SK-N-SH treated with all-trans-retinoic acid at 6 μM for 48 hours (cell line): ENCODE data around the gene ADAP1.

ENCODE experiments used
- ATAC-seq: fragments of 200-7000 bp; cut with Tn5 transposase; 3 replicates; pipeline ENCODE4 v1.9.1; 2020; ENCODE audit warnings: mild to moderate bottlenecking, moderate library complexity
- ARNTL ChIP-seq: fragments of 450-650 bp; formaldehyde crosslinking; IDR thresholded peaks from 2 replicates; pipeline ENCODE4 v1.5.0; 2020; ENCODE audit warnings: low read depth, mild to moderate bottlenecking, moderate library complexity, borderline replicate concordance
- BACH2 ChIP-seq: fragments of 250-450 bp; sonication (Bioruptor Pico); IDR thresholded peaks from 2 replicates; pipeline ENCODE4 v1.9.0; 2021; ENCODE audit warnings: mild to moderate bottlenecking, borderline replicate concordance
- CREB5 ChIP-seq: fragments of 250-450 bp; sonication (Bioruptor Pico); IDR thresholded peaks from 2 replicates; pipeline ENCODE4 v1.5.1; 2020; ENCODE audit warnings: low read depth, mild to moderate bottlenecking, moderate library complexity
- CSDC2 ChIP-seq: fragments of 250-450 bp; sonication (Bioruptor Pico); IDR thresholded peaks from 2 replicates; pipeline ENCODE4 v1.5.0; 2020; ENCODE audit warnings: mild to moderate bottlenecking, moderate library complexity
- ESRRG ChIP-seq: fragments of 250-450 bp; sonication (Bioruptor Pico); IDR thresholded peaks from 2 replicates; pipeline ENCODE4 v1.6.1; 2021; ENCODE audit warnings: mild to moderate bottlenecking
- GLIS3 ChIP-seq: fragments of 250-450 bp; sonication (Bioruptor Pico); IDR thresholded peaks from 2 replicates; pipeline ENCODE4 v1.5.0; 2020; ENCODE audit warnings: mild to moderate bottlenecking, moderate library complexity
- OSR1 ChIP-seq: fragments of 250-450 bp; sonication (Bioruptor Pico); IDR thresholded peaks from 2 replicates; pipeline ENCODE4 v1.8.0; 2022; ENCODE audit warnings: moderate library complexity, mild to moderate bottlenecking, inconsistent platforms
- PPARA ChIP-seq: fragments of 250-450 bp; sonication (Bioruptor Pico); IDR thresholded peaks from 2 replicates; pipeline ENCODE4 v1.5.0; 2020; ENCODE audit warnings: mild to moderate bottlenecking, borderline replicate concordance
- SNAI2 ChIP-seq: fragments of 250-450 bp; sonication (Bioruptor Pico); IDR thresholded peaks from 2 replicates; pipeline ENCODE4 v1.5.0; 2020; ENCODE audit warnings: mild to moderate bottlenecking, moderate library complexity
- TCF4 ChIP-seq: fragments of 250-450 bp; sonication (Bioruptor Pico); IDR thresholded peaks from 2 replicates; pipeline ENCODE4 v1.8.0; 2021; ENCODE audit warnings: mild to moderate bottlenecking, moderate library complexity, borderline replicate concordance
- TOX ChIP-seq: fragments of 250-450 bp; sonication (Bioruptor Pico); IDR thresholded peaks from 2 replicates; pipeline ENCODE4 v1.8.0; 2021; ENCODE audit warnings: mild to moderate bottlenecking, moderate library complexity, borderline replicate concordance
- TSHZ2 ChIP-seq: fragments of 250-450 bp; sonication (Bioruptor Pico); IDR thresholded peaks from 2 replicates; pipeline ENCODE4 v1.5.0; 2020; ENCODE audit warnings: mild to moderate bottlenecking, moderate library complexity
- ZC3H10 ChIP-seq: fragments of 250-450 bp; sonication (Bioruptor Pico); IDR thresholded peaks from 2 replicates; pipeline ENCODE4 v1.5.1; 2021; ENCODE audit warnings: mild to moderate bottlenecking, moderate library complexity
- ZFP3 ChIP-seq: fragments of 250-450 bp; sonication (Bioruptor Pico); IDR thresholded peaks from 2 replicates; pipeline ENCODE4 v1.5.0; 2020; ENCODE audit warnings: mild to moderate bottlenecking, moderate library complexity
- ZFP30 ChIP-seq: fragments of 450-650 bp; formaldehyde crosslinking; IDR thresholded peaks from 2 replicates; pipeline ENCODE4 v1.5.0; 2022; ENCODE audit warnings: mild to moderate bottlenecking, moderate library complexity
- ZNF565 ChIP-seq: fragments of 450-650 bp; formaldehyde crosslinking; conservative IDR thresholded peaks from 2 replicates; pipeline ENCODE4 v1.5.0; 2020; ENCODE audit warnings: low read depth, mild to moderate bottlenecking, moderate library complexity
- ZNF70 ChIP-seq: fragments of 450-650 bp; formaldehyde crosslinking; IDR thresholded peaks from 2 replicates; pipeline ENCODE4 v1.5.0; 2020; ENCODE audit warnings: mild to moderate bottlenecking, moderate library complexity
- ZNF8 ChIP-seq: fragments of 450-650 bp; formaldehyde crosslinking; IDR thresholded peaks from 2 replicates; pipeline ENCODE4 v1.5.0; 2020; ENCODE audit warnings: mild to moderate bottlenecking, moderate library complexity
- TF ChIP-seq, protein P1 (sequence below): fragments of 250-450 bp; sonication (Bioruptor Pico); IDR thresholded peaks from 2 replicates; pipeline ENCODE4 v1.5.1; 2021; ENCODE audit warnings: mild to moderate bottlenecking, moderate library complexity
- TF ChIP-seq, protein P2 (sequence below): fragments of 250-450 bp; sonication (Bioruptor Pico); IDR thresholded peaks from 2 replicates; pipeline ENCODE4 v1.8.0; 2020; ENCODE audit warnings: mild to moderate bottlenecking, moderate library complexity, borderline replicate concordance
- TF ChIP-seq, protein P3 (sequence below): fragments of 250-450 bp; sonication (Bioruptor Pico); IDR thresholded peaks from 2 replicates; pipeline ENCODE4 v1.8.0; 2021; ENCODE audit warnings: low read depth, mild to moderate bottlenecking, moderate library complexity, borderline replicate concordance

ADAP1 gene

DNA sequence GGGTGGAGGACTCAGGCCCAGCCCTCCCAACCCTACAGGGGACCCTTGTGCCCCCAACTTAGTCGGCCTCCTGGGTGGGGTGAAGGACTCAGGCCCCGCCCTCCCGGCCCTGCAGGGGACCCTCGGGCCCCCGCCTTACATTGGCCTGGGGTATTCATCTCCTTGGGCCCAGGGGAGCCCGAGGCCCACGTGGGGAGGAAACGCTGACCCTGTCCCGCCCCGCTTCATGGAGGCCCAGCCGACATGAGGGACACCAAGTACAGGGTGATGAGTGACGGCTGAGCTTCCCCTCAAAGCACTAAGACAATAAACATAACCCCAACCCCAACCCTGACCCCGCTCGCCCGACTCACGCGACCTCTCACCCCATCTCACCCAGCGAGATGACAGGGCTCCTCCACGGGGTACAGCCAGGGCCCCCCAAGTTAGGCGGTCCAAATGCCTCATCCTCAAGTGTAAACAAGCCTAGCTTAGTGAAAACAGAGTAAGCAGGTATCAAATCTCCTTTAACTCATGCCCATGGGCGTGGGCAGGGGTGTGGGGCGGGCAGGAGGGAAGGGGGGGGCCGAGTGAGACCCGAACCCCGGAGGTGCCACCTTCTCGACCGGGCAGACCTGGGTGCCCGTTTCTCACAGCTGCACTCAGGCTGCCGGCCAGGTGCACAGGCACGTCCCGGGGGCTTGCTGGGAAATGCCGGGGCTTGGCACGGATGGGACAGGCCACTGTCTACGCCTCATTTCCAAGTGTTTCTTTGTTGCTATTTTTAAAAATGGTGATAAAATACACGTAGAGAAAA lies 36.7 kb upstream of the ADAP1 start:
- no peak for ATAC-seq
- TF ChIP-seq ZFP30 (no peak), ZNF70 (no peak), ARNTL (CRISPR knock-in tag) (no peak), BACH2 (CRISPR knock-in tag) (no peak), TOX (no peak), ZNF565 (CRISPR knock-in tag) (no peak)
- TF ChIP-seq, protein P1, sequence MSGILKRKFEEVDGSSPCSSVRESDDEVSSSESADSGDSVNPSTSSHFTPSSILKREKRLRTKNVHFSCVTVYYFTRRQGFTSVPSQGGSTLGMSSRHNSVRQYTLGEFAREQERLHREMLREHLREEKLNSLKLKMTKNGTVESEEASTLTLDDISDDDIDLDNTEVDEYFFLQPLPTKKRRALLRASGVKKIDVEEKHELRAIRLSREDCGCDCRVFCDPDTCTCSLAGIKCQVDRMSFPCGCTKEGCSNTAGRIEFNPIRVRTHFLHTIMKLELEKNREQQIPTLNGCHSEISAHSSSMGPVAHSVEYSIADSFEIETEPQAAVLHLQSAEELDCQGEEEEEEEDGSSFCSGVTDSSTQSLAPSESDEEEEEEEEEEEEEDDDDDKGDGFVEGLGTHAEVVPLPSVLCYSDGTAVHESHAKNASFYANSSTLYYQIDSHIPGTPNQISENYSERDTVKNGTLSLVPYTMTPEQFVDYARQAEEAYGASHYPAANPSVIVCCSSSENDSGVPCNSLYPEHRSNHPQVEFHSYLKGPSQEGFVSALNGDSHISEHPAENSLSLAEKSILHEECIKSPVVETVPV (CRISPR knock-in tag) = no peak

DNA sequence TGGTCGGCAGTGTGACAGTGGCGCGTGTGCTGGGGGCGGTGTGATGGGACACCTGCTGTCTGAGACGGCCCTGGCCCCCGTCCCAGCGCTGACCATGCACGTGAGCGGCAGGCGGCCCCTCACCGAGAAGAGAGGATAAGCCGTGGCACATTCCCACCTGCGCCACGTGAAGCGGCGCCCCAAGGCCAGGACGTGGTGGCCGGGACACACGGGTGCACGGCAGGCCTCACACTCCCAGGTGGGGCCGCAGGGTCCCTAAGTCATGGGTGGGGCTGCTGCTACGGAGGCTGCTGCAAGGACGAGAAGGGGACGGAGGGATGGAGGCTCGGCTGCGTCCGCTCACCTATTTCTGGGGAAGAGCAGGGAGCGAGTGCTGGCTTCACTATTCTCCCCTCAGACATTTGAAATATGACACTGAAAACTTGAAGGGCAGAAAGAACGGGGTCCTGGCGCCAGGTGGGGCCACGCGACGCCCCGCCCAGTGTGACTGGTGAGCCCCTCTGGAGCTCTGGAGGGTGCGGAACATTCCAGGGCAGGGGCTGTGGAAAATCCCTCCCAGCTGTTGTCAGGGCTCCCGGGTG lies 36.0 kb upstream of the ADAP1 start:
- no peak for TF ChIP-seq CREB5 (CRISPR knock-in tag)
- TF ChIP-seq TSHZ2 (CRISPR knock-in tag) = no peak
- no peak for TF ChIP-seq ZFP3 (CRISPR knock-in tag)
- no peak for TF ChIP-seq ESRRG (CRISPR knock-in tag)
- TF ChIP-seq OSR1 (CRISPR knock-in tag) = no peak
- TF ChIP-seq GLIS3 (CRISPR knock-in tag) = no peak
- TF ChIP-seq TCF4 (CRISPR knock-in tag) = no peak
- no peak for TF ChIP-seq PPARA (CRISPR knock-in tag)
- no peak for TF ChIP-seq SNAI2 (CRISPR knock-in tag)
- no peak for TF ChIP-seq ZNF70
- TF ChIP-seq CSDC2 = no peak
- no peak for TF ChIP-seq ARNTL (CRISPR knock-in tag)
- TF ChIP-seq ZNF565 (CRISPR knock-in tag) = no peak
- no peak for TF ChIP-seq ZNF8
- TF ChIP-seq ZC3H10 (CRISPR knock-in tag) = no peak
- TF ChIP-seq, protein P1 (CRISPR knock-in tag) = no peak
- ATAC-seq = no peak

DNA sequence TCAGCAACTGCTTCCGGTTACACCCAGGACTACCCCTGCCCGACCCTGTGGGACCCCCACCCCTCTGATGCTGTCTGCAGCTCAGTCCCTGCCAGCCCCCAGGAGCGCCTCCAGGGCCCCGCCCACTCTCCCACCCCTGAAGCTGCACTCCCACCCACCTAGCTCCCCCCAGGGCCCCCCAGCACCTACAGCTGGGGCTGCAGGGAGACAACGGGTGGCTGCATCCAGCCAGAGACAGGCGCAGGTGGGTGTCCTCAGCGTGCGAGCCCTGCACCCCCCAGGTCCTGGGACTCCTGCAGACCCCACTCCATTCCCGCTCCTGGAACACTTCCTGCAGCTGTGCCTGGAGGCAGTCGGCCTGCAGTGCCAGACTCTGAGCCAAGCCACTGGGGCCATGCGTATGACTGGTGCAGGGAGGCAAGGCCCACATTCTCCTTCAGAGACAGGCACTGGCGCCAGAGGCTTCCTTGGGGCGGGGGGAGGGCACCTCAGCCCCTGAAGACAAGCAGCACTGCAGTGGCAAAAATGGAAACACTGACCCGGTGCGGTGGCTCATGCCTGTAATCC lies 34.6 kb upstream of the ADAP1 start:
- TF ChIP-seq, protein P2, sequence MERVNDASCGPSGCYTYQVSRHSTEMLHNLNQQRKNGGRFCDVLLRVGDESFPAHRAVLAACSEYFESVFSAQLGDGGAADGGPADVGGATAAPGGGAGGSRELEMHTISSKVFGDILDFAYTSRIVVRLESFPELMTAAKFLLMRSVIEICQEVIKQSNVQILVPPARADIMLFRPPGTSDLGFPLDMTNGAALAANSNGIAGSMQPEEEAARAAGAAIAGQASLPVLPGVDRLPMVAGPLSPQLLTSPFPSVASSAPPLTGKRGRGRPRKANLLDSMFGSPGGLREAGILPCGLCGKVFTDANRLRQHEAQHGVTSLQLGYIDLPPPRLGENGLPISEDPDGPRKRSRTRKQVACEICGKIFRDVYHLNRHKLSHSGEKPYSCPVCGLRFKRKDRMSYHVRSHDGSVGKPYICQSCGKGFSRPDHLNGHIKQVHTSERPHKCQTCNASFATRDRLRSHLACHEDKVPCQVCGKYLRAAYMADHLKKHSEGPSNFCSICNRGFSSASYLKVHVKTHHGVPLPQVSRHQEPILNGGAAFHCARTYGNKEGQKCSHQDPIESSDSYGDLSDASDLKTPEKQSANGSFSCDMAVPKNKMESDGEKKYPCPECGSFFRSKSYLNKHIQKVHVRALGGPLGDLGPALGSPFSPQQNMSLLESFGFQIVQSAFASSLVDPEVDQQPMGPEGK (CRISPR knock-in tag) = no peak
- TF ChIP-seq TCF4 (CRISPR knock-in tag) (no peak), ZFP3 (CRISPR knock-in tag) (no peak), ZNF565 (CRISPR knock-in tag) (no peak)
- TF ChIP-seq, protein P3, sequence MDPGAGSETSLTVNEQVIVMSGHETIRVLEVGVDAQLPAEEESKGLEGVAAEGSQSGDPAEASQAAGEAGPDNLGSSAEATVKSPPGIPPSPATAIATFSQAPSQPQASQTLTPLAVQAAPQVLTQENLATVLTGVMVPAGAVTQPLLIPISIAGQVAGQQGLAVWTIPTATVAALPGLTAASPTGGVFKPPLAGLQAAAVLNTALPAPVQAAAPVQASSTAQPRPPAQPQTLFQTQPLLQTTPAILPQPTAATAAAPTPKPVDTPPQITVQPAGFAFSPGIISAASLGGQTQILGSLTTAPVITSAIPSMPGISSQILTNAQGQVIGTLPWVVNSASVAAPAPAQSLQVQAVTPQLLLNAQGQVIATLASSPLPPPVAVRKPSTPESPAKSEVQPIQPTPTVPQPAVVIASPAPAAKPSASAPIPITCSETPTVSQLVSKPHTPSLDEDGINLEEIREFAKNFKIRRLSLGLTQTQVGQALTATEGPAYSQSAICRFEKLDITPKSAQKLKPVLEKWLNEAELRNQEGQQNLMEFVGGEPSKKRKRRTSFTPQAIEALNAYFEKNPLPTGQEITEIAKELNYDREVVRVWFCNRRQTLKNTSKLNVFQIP = no peak
- ATAC-seq = no peak
